K562 (cell line): ENCODE measurements around the gene ZNF280C. TPM values are rescaled to one million over a fixed set of nuclear protein-coding genes. Genes with fewer than 3 reads are reported as not detected.

Experiments
- ATF1 ChIP-seq, 2 experiments: fragments of 450-650 bp in 1 of 2; IDR thresholded peaks; 2 replicates each; pipeline ENCODE4 v1.6.1; 2016; ENCODE audit warnings: missing compliant biosample characterization in 1 of 2, missing genetic modification characterization in 1 of 2
- BCOR ChIP-seq: fragments of 450-650 bp; IDR thresholded peaks from 2 replicates; pipeline ENCODE4 v1.6.1; 2016
- EP300 ChIP-seq: IDR thresholded peaks from 2 replicates; pipeline ENCODE4 v1.6.1; 2012; ENCODE audit warnings: low read length, improper control_type of control experiment
- ESRRA ChIP-seq: fragments of 450-650 bp; IDR thresholded peaks from 2 replicates; pipeline ENCODE4 v1.6.1; 2014; ENCODE audit warnings: low read depth, mild to moderate bottlenecking, moderate library complexity, borderline replicate concordance
- HMGXB4 ChIP-seq: sonication (generic); formaldehyde crosslinking; IDR thresholded peaks from 2 replicates; pipeline ENCODE4 v1.8.1; 2023; ENCODE audit warnings: mild to moderate bottlenecking, missing genetic modification reagents
- MAFG ChIP-seq: fragments of 450-650 bp; conservative IDR thresholded peaks from 2 replicates; pipeline ENCODE4 v1.6.1; 2016; ENCODE audit warnings: missing genetic modification characterization, missing compliant biosample characterization
- MAX ChIP-seq: sonication (generic); formaldehyde crosslinking; IDR thresholded peaks from 2 replicates; pipeline ENCODE4 v1.9.0; 2022; ENCODE audit warnings: mild to moderate bottlenecking, missing genetic modification reagents
- MLLT1 ChIP-seq, 2 experiments: fragments of 450-650 bp; IDR thresholded peaks; 2 replicates each; pipeline ENCODE4 v1.6.1; 2016
- NR3C1 ChIP-seq: sonication (generic); formaldehyde crosslinking; IDR thresholded peaks from 2 replicates; pipeline ENCODE4 v1.8.1; 2022; ENCODE audit warnings: missing genetic modification reagents
- POLR2A ChIP-seq: fragments of 450-650 bp; conservative IDR thresholded peaks from 2 replicates; pipeline ENCODE4 v1.6.1; 2016
- SIN3B ChIP-seq: fragments of 450-650 bp; IDR thresholded peaks from 2 replicates; pipeline ENCODE4 v1.6.1; 2017; ENCODE audit warnings: low read depth, mild to moderate bottlenecking, moderate library complexity
- SIX5 ChIP-seq, 2 experiments: IDR thresholded peaks; 2 replicates each; pipeline ENCODE4 v1.6.1; 2011; ENCODE audit warnings: low read length in 2 of 2, borderline replicate concordance in 1 of 2, low read depth in 1 of 2, mild to moderate bottlenecking in 1 of 2, moderate library complexity in 1 of 2; ENCODE audit not compliant: insufficient read depth in 1 of 2
- STAG1 ChIP-seq: sonication (generic); formaldehyde crosslinking; IDR thresholded peaks from 2 replicates; pipeline ENCODE4 v1.5.0; 2020; ENCODE audit warnings: missing genetic modification reagents, borderline replicate concordance
- TBP ChIP-seq: optimal IDR thresholded peaks from 2 replicates; pipeline ENCODE3; 2011; ENCODE audit warnings: low read depth, low read length, improper control_type of control experiment
- USF1 ChIP-seq: sonication (generic); formaldehyde crosslinking; IDR thresholded peaks from 2 replicates; pipeline ENCODE4 v1.9.0; 2022; ENCODE audit warnings: mild to moderate bottlenecking, missing genetic modification reagents
- ZKSCAN3 ChIP-seq: fragments of 250-450 bp; sonication (Bioruptor Pico); IDR thresholded peaks from 2 replicates; pipeline ENCODE4 v1.4.0; 2020
- ZNF253 ChIP-seq: fragments of 250-450 bp; sonication (Bioruptor Pico); conservative IDR thresholded peaks from 2 replicates; pipeline ENCODE4 v1.6.1; 2021; ENCODE audit warnings: mild to moderate bottlenecking
- ZNF57 ChIP-seq: fragments of 450-650 bp; formaldehyde crosslinking; IDR thresholded peaks from 2 replicates; pipeline ENCODE4 v1.4.0; 2020; ENCODE audit warnings: mild to moderate bottlenecking, moderate library complexity
- ZNF830 ChIP-seq: fragments of 250-450 bp; sonication (Bioruptor Pico); IDR thresholded peaks from 2 replicates; pipeline ENCODE4 v1.5.0; 2021; ENCODE audit warnings: mild to moderate bottlenecking
- polyA plus RNA-seq, 8 experiments: library from polyadenylated mRNA; depleted of rRNA in 4 of 8; stranded (reverse) in 5 of 8; unstranded in 3 of 8; fragments of >200 nt; fragmentation: Nextera tagmentation in 2 of 8; fragmentation: Illumina TruSeq in 1 of 8; extraction: Ambion mirVana in 2 of 8; extraction: Trizol in 1 of 8; gene quantifications; 2 replicates each; pipeline versions ENCODE4 v1.2.1 to v1.2.3, GENCODE V29; 2011 to 2014; ENCODE audit warnings: inconsistent platforms in 1 of 8, missing spikeins in 1 of 8
- total RNA-seq, 7 experiments: library from RNA; depleted of rRNA in 6 of 7; stranded (reverse); fragments of >200 nt in 6 of 7; fragmentation: Illumina TruSeq in 2 of 7; extraction: Trizol in 2 of 7; gene quantifications; 2 replicates each; pipeline versions ENCODE4 v1.2.1 to v1.2.3, GENCODE V29; 2011 to 2021; ENCODE audit warnings: low replicate concordance in 1 of 7
- TF ChIP-seq, protein P1 (sequence below), 2 experiments: fragments of 150-350 bp in 1 of 2; IDR thresholded peaks; 2 replicates each; pipeline ENCODE4 v1.6.1; 2012 to 2016; ENCODE audit warnings: low read depth in 2 of 2, low read length in 2 of 2, mild to moderate bottlenecking in 1 of 2, moderate library complexity in 1 of 2

Gene ZNF280C
- total and polyA plus RNA-seq, 9 of the 15 experiments (the other 6 are each of a cell fraction or from before 2014, with no cell fraction given) = 1.6 to 8.3 (median 4.4) TPM

DNA sequence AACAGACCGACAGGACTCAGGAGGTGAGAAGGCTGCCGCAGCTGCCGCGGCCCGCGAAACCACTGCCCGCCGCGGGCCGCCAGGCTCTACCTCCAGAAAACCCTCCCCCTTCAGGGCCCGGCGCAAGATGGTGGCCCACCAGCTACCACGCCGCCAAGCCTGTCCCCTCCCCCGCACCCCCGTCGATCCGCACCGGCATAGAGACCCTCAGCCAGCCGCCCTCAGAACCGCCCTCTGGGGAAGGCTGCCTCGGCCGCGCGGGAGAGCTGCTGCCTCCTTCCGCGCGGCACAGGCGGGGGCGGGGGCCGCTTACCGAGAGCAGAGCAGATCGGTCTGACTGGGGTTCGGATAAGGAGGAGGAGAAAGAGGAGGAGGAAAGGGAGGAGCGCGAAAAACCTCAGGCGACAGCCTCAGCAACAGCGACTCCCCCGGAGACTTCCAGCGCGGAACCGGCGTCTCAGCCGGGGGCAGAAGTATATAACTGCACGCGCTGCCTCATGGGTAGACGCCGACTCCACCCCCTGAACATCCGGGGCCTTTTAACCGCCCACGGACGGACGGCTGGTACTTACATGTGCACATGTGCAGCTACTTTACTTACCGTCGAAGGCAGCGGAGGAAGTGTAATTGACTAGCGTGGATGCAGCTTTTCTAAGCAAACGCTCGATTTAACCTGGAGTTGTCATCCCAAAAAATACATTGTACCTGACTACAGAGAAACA is at the start of gene ZNF280C (continued):
- peak; percentile 45; the same call in 1 of the 2 replicates for TF ChIP-seq ESRRA
- TF ChIP-seq SIN3B = no peak
- peak; percentile 95 for TF ChIP-seq TBP
- TF ChIP-seq MAFG (tag) = no peak
- no peak for TF ChIP-seq HMGXB4 (CRISPR knock-in tag)
- no peak for TF ChIP-seq STAG1 (CRISPR knock-in tag)
- TF ChIP-seq ATF1 (CRISPR knock-in tag; IDR thresholded peaks at IDR 0.05) = no peak
- TF ChIP-seq ATF1 (tag; IDR thresholded peaks at IDR 0.05) = peak; percentile 72
- TF ChIP-seq MLLT1 (IDR thresholded peaks at IDR 0.05) = peak in 1 of 2 experiments; percentile 86; a peak in 2 of 4 replicates
- TF ChIP-seq ZNF57 (CRISPR knock-in tag) = no peak
- no peak for TF ChIP-seq ZKSCAN3 (CRISPR knock-in tag)
- peak; percentile 32; the same call in 1 of the 2 replicates for TF ChIP-seq EP300
- TF ChIP-seq BCOR = peak; percentile 40; the same call in 1 of the 2 replicates
- peak; percentile 94 for TF ChIP-seq POLR2A
- TF ChIP-seq, protein P1, sequence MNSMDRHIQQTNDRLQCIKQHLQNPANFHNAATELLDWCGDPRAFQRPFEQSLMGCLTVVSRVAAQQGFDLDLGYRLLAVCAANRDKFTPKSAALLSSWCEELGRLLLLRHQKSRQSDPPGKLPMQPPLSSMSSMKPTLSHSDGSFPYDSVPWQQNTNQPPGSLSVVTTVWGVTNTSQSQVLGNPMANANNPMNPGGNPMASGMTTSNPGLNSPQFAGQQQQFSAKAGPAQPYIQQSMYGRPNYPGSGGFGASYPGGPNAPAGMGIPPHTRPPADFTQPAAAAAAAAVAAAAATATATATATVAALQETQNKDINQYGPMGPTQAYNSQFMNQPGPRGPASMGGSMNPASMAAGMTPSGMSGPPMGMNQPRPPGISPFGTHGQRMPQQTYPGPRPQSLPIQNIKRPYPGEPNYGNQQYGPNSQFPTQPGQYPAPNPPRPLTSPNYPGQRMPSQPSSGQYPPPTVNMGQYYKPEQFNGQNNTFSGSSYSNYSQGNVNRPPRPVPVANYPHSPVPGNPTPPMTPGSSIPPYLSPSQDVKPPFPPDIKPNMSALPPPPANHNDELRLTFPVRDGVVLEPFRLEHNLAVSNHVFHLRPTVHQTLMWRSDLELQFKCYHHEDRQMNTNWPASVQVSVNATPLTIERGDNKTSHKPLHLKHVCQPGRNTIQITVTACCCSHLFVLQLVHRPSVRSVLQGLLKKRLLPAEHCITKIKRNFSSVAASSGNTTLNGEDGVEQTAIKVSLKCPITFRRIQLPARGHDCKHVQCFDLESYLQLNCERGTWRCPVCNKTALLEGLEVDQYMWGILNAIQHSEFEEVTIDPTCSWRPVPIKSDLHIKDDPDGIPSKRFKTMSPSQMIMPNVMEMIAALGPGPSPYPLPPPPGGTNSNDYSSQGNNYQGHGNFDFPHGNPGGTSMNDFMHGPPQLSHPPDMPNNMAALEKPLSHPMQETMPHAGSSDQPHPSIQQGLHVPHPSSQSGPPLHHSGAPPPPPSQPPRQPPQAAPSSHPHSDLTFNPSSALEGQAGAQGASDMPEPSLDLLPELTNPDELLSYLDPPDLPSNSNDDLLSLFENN (IDR thresholded peaks at IDR 0.05; ENCODE audit: low read depth in 2 of 2, low read length in 2 of 2) = peak in 1 of 2 experiments; percentile 53; a peak in 1 of 4 replicates
- no peak for TF ChIP-seq ZNF830
- no peak for TF ChIP-seq USF1 (CRISPR knock-in tag)
- TF ChIP-seq SIX5 (IDR thresholded peaks at IDR 0.05; ENCODE audit: borderline replicate concordance in 1 of 2, insufficient read depth in 1 of 2, low read depth in 1 of 2, low read length in 2 of 2) = no peak
- no peak for TF ChIP-seq ZNF253 (CRISPR knock-in tag)
- TF ChIP-seq NR3C1 (CRISPR knock-in tag) = no peak
- peak; percentile 91 for TF ChIP-seq MAX (CRISPR knock-in tag)
